Measurements from ENCODE around the gene SSBP4. TPM values are rescaled to one million over a fixed set of nuclear protein-coding genes. Genes with fewer than 3 reads are reported as not detected.
A peak's percentile ranks its signal among the peaks of the same experiment; 100 is the strongest.

Gene SSBP4
- total and polyA plus RNA-seq, 9 of the 15 experiments (the other 6 are each of a cell fraction or from before 2014, with no cell fraction given) = 1.1 to 189 (median 39.0) TPM

GRCh38 chr19:18388100-18388959 is 30.9 kb upstream of the SSBP4 start (continued):
- TF ChIP-seq, protein P1, sequence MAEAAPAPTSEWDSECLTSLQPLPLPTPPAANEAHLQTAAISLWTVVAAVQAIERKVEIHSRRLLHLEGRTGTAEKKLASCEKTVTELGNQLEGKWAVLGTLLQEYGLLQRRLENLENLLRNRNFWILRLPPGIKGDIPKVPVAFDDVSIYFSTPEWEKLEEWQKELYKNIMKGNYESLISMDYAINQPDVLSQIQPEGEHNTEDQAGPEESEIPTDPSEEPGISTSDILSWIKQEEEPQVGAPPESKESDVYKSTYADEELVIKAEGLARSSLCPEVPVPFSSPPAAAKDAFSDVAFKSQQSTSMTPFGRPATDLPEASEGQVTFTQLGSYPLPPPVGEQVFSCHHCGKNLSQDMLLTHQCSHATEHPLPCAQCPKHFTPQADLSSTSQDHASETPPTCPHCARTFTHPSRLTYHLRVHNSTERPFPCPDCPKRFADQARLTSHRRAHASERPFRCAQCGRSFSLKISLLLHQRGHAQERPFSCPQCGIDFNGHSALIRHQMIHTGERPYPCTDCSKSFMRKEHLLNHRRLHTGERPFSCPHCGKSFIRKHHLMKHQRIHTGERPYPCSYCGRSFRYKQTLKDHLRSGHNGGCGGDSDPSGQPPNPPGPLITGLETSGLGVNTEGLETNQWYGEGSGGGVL (CRISPR knock-in tag; IDR thresholded peaks at IDR 0.05) = no peak
- TF ChIP-seq, protein P2, sequence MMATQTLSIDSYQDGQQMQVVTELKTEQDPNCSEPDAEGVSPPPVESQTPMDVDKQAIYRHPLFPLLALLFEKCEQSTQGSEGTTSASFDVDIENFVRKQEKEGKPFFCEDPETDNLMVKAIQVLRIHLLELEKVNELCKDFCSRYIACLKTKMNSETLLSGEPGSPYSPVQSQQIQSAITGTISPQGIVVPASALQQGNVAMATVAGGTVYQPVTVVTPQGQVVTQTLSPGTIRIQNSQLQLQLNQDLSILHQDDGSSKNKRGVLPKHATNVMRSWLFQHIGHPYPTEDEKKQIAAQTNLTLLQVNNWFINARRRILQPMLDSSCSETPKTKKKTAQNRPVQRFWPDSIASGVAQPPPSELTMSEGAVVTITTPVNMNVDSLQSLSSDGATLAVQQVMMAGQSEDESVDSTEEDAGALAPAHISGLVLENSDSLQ (IDR thresholded peaks at IDR 0.05) = no peak
- TF ChIP-seq PHB2 (IDR thresholded peaks at IDR 0.05; ENCODE audit: low read depth) (no peak), L3MBTL2 (IDR thresholded peaks at IDR 0.05) (peak; percentile 94), SRSF3 (IDR thresholded peaks at IDR 0.05; ENCODE audit: insufficient read depth, low read length) (no peak), ZBTB5 (IDR thresholded peaks at IDR 0.05) (no peak), SMC3 (conservative IDR thresholded peaks at IDR 0.05; ENCODE audit: insufficient read depth, low read depth, low read length) (peak; percentile 77), ZNF175 (CRISPR knock-in tag; IDR thresholded peaks at IDR 0.05; ENCODE audit: low read depth) (no peak), CAMTA2 (CRISPR knock-in tag; conservative IDR thresholded peaks at IDR 0.05) (no peak), NR2C2 (CRISPR knock-in tag; IDR thresholded peaks at IDR 0.05) (peak; percentile 78), NR2C2 (tag; IDR thresholded peaks at IDR 0.05) (no peak), CBX1 (IDR thresholded peaks at IDR 0.05; ENCODE audit: low read depth) (peak; percentile 79), POLR3A (IDR thresholded peaks at IDR 0.05; ENCODE audit: borderline replicate concordance, extremely low read depth, insufficient read depth, insufficient read length) (no peak), CXXC5 (CRISPR knock-in tag; IDR thresholded peaks at IDR 0.05) (peak; percentile 89), NRF1 (conservative IDR thresholded peaks at IDR 0.05 in 1 of 2, IDR thresholded peaks at IDR 0.05 in 1 of 2) (peak; percentile 81 to 86), ZNF3 (CRISPR knock-in tag; IDR thresholded peaks at IDR 0.05) (no peak), ZNF347 (CRISPR knock-in tag; IDR thresholded peaks at IDR 0.05; ENCODE audit: low read depth) (no peak), FOXP4 (CRISPR knock-in tag; IDR thresholded peaks at IDR 0.05; ENCODE audit: borderline replicate concordance) (peak; percentile 95), MTF1 (CRISPR knock-in tag; IDR thresholded peaks at IDR 0.05; ENCODE audit: borderline replicate concordance) (peak; percentile 88; the same call in 1 of the 2 replicates)
- TF ChIP-seq, protein P3, sequence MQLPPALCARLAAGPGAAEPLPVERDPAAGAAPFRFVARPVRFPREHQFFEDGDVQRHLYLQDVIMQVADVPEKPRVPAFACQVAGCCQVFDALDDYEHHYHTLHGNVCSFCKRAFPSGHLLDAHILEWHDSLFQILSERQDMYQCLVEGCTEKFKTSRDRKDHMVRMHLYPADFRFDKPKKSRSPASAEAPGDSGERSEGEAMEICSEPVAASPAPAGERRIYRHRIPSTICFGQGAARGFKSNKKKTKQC (CRISPR knock-in tag; IDR thresholded peaks at IDR 0.05) = peak; percentile 93

Data from K562 (cell line).